IPS-15b (cell line): ENCODE measurements around the gene PACS1.

Source experiments
- H3K27me3 ChIP-seq: one replicate; pipeline ENCODE4 v1.6.1; 2013; ENCODE audit warnings: low read length; ENCODE audit not compliant: control insufficient read depth, insufficient read depth
- H3K36me3 ChIP-seq: one replicate; pipeline ENCODE4 v1.6.1; 2013; ENCODE audit warnings: low read length; ENCODE audit not compliant: control insufficient read depth, insufficient read depth
- H3K4me1 ChIP-seq: one replicate; pipeline ENCODE4 v1.6.1; 2013; ENCODE audit warnings: mild to moderate bottlenecking, low read length; ENCODE audit not compliant: control insufficient read depth, insufficient read depth
- H3K4me3 ChIP-seq: one replicate; pipeline ENCODE4 v1.5.1; 2013; ENCODE audit warnings: low read depth, low read length
- H3K9ac ChIP-seq: one replicate; pipeline ENCODE4 v1.6.1; 2013; ENCODE audit warnings: low read depth, mild to moderate bottlenecking, low read length
- H3K9me3 ChIP-seq: one replicate; pipeline ENCODE4 v1.6.1; 2013; ENCODE audit warnings: mild to moderate bottlenecking, low read length; ENCODE audit not compliant: control insufficient read depth, insufficient read depth

The PACS1 gene

GRCh38 chr11:66155387-66156073 is 85.5 kb downstream of the PACS1 start:
- Histone ChIP-seq H3K9me3 (no peaks in the 10 kb centered on the region), H3K36me3 (no peaks in the 10 kb centered on the region), H3K4me1 (no peaks in the 10 kb centered on the region), H3K4me3 (no peak overlapping the region), H3K27me3 (no peaks in the 10 kb centered on the region), H3K9ac (no peak overlapping the region)

DNA sequence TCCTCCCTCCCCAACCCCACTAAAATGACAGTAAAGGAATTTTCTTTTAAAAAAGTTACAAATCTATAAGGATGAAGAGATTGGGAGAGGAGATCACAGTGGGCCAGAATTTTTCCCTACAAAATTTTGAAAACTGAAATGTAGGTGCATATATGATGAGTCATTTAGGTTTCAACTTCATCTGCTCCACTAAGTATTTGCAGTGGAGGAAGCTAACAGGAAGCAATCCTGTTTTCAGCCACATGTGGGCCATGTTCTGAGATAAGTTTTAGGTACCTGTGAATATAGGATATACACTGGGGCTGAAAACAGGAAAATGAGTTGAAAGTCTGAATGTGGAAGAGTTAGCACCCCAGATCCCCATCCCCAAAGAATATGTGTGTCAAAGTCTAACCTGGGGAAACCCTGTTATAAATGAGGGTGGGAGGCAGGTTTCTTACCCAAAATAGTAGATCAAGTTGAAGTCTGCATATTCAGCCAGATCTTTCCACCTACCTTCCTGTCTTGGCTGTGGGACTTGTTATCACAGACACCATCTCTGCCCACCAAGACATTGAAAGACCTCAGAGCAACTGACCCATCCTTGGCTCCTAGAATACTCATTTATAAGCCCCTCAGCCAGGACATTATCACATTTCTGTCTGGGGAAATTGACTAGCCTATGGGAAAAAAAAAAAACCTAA is 87.3 kb downstream of the PACS1 start:
- no peaks in the 10 kb centered on the region for H3K4me1 ChIP-seq
- H3K9ac ChIP-seq, result no peak overlapping the region
- no peaks in the 10 kb centered on the region for H3K36me3 ChIP-seq
- H3K27me3 ChIP-seq, result no peaks in the 10 kb centered on the region
- no peaks in the 10 kb centered on the region for H3K9me3 ChIP-seq
- H3K4me3 ChIP-seq, result no peak overlapping the region

GRCh38 chr11:66158156-66158555 is 88.1 kb downstream of the PACS1 start:
- H3K9me3 ChIP-seq, result no peaks in the 10 kb centered on the region
- H3K36me3 ChIP-seq, result no peaks in the 10 kb centered on the region
- H3K9ac ChIP-seq, result no peak overlapping the region
- H3K27me3 ChIP-seq, result no peaks in the 10 kb centered on the region
- H3K4me3 ChIP-seq, result no peak overlapping the region
- H3K4me1 ChIP-seq, result no peaks in the 10 kb centered on the region

DNA sequence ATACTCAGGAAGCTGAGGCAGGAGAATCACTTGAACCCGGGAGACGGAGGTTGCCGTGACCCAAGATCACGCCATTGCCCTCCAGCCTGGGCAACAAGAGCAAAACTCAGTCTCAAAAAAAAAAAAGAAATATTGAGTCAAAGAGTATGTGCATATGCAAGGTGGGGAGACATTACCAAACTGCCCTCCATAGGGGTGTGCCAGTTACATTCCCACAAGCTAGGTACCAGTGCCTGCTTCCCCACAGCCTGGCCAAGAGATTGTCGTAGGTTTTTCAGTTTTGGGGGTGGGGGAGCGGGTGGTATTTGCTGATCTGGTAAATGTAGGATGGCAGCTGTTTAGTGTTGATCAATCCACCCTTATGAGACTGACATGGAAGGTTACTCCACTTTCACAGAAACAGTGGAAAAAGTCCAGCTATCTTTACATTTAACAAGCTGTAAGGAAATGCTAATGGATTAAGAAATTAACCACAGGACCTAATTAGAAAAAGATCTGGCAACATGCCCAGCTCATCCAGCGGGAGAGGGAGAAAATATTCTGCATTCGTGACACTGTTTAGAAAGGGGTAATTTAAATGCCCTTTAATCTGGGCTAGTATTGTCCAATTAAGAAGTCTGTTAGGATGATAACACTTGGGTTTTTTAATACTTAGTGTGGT is 89.4 kb downstream of the PACS1 start:
- Histone ChIP-seq H3K36me3 (no peaks in the 10 kb centered on the region), H3K4me1 (no peaks in the 10 kb centered on the region), H3K27me3 (no peaks in the 10 kb centered on the region), H3K4me3 (no peak overlapping the region), H3K9ac (no peak overlapping the region), H3K9me3 (no peaks in the 10 kb centered on the region)

- H3K9me3 ChIP-seq, result no peaks in the 10 kb centered on the region
- no peak overlapping the region for H3K4me3 ChIP-seq
- H3K27me3 ChIP-seq, result no peaks in the 10 kb centered on the region
- no peak overlapping the region for H3K9ac ChIP-seq
- no peaks in the 10 kb centered on the region for H3K4me1 ChIP-seq
- H3K36me3 ChIP-seq, result no peaks in the 10 kb centered on the region
These were observed 90.6 kb downstream of the PACS1 start for GRCh38 chr11:66160709-66161108.

DNA sequence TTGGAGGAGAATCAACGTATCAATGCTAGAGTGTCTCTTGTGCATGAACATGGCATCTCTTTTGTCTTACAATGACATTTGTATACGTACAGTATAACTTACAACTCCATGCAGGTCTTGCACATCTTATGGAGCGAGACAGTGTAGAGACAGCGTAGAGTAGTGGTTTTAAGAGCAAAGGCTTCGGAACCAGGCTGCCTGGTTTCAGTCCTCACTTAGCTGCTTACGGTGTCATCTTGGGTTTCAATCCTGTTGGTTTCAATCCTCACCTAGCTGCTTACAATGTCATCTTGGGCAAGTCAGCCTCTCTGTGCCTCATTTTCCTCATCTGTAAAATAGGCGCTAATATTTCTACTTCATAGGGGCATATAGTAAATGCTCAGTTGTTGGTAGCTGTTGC is 98.2 kb downstream of the PACS1 start:
- H3K4me1 ChIP-seq, result no peaks in the 10 kb centered on the region
- H3K36me3 ChIP-seq, result no peaks in the 10 kb centered on the region
- H3K27me3 ChIP-seq, result no peaks in the 10 kb centered on the region
- H3K9me3 ChIP-seq, result no peaks in the 10 kb centered on the region
- H3K4me3 ChIP-seq, result no peak overlapping the region
- no peak overlapping the region for H3K9ac ChIP-seq

DNA sequence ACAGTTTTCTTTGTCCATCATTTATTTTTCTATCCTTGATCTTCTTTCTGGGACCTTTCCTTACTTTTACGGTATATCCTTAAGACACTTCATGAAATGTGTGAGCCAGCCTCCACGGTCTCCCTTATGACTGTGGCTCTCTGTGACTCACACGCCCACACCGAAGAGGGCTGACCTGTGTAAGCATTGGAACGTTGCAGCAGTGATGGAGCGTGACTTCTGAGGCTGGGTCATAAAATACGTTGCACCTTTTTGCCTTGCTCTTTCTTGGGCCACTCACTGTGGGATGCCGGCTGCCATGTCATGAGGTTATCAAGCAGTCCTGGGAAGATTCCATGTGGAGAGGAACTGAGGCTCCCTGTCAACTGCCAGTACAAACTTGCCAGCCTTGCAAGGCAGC is 102.1 kb downstream of the PACS1 start:
- Histone ChIP-seq H3K36me3 (no peaks in the 10 kb centered on the region), H3K4me1 (no peaks in the 10 kb centered on the region), H3K9me3 (no peaks in the 10 kb centered on the region), H3K4me3 (no peak overlapping the region), H3K9ac (no peak overlapping the region), H3K27me3 (no peaks in the 10 kb centered on the region)

GRCh38 chr11:66176650-66177049 is 106.6 kb downstream of the PACS1 start:
- H3K4me3 ChIP-seq, result no peak overlapping the region
- H3K4me1 ChIP-seq, result no peaks in the 10 kb centered on the region
- H3K36me3 ChIP-seq, result no peaks in the 10 kb centered on the region
- H3K9me3 ChIP-seq, result no peaks in the 10 kb centered on the region
- H3K27me3 ChIP-seq, result no peaks in the 10 kb centered on the region
- no peak overlapping the region for H3K9ac ChIP-seq

- H3K36me3 ChIP-seq, result no peaks in the 10 kb centered on the region
- no peaks in the 10 kb centered on the region for H3K27me3 ChIP-seq
- H3K4me3 ChIP-seq, result no peak overlapping the region
These were observed 108.1 kb downstream of the PACS1 start for GRCh38 chr11:66178183-66178582.

GRCh38 chr11:66178871-66179270 is 108.8 kb downstream of the PACS1 start:
- Histone ChIP-seq H3K9ac (no peak overlapping the region), H3K27me3 (no peaks in the 10 kb centered on the region), H3K36me3 (no peaks in the 10 kb centered on the region), H3K9me3 (no peaks in the 10 kb centered on the region), H3K4me1 (no peaks in the 10 kb centered on the region), H3K4me3 (no peak overlapping the region)

More at GRCh38 chr11:66178183-66178582, 108.1 kb downstream of the PACS1 start:
- no peaks in the 10 kb centered on the region for H3K9me3 ChIP-seq
- H3K4me1 ChIP-seq, result no peaks in the 10 kb centered on the region
- H3K9ac ChIP-seq, result no peak overlapping the region

DNA sequence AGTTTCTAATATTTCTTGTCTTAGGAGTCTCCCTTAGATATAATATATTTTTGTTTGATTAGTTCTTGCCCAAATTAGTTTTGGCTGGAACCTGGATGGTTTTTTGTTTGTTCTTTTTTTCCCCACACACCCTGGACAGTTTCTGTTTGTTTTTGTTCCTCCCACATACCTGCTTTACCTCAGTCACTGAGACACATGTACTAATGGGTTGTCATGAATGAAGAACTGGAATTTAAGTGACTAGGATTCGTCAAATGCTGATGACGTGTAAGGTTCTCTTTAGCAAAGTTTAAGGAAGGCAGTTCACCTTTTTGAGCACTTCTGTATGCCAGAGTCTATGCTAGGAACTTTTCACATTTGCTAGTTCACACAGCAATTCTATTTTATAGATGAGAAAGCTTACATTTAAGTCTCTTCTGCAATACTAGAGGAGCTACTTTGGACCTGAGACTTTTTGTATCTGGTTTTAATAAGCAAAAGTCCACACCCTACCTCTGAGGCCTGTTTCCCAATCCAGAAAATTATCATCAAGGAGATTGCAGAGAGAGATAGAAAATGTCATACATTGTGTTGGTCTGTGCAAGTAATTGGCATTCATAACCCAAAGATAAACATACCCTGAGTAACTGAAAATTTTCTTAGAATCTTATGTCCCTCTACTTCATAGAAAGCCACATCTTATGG is 111.7 kb downstream of the PACS1 start:
- H3K36me3 ChIP-seq, result no peaks in the 10 kb centered on the region
- no peak overlapping the region for H3K9ac ChIP-seq
- no peaks in the 10 kb centered on the region for H3K27me3 ChIP-seq
- no peak overlapping the region for H3K4me3 ChIP-seq
- H3K4me1 ChIP-seq, result no peaks in the 10 kb centered on the region
- no peaks in the 10 kb centered on the region for H3K9me3 ChIP-seq
